H54 (cell line): ENCODE results near the gene PSMD12.
"Not testable (repeated sequence)": the region's sequence is repeated elsewhere in the genome, so short reads cannot be mapped to it uniquely, and the experiment has no call there.

Source experiments
- DNase-seq: peaks from one replicate; pipeline ENCODE4 v3.0.0; 2011; ENCODE audit warnings: low spot score, mixed read lengths; ENCODE audit not compliant: insufficient read length
- FAIRE-seq: peaks from 3 replicates; lab custom pipeline; 2011; peaks lifted over from hg19 to GRCh38; lab: Jason Lieb, UNC
- POLR2A ChIP-seq: IDR thresholded peaks from 2 replicates; pipeline ENCODE4 v1.6.1; 2011; ENCODE audit warnings: low read depth, mild to moderate bottlenecking, low read length

The PSMD12 gene

GRCh38 chr17:67399676-67400075 is 33.3 kb upstream of the PSMD12 start:
- FAIRE-seq (no peak), DNase-seq (no peak)
- TF ChIP-seq POLR2A: no peak

- DNase-seq (no peak), FAIRE-seq (no peak)
- no peak for TF ChIP-seq POLR2A
Measured at GRCh38 chr17:67393809-67394397, 27.5 kb upstream of the PSMD12 start.

- DNase-seq (no peak), FAIRE-seq (no peak)
- no peak for TF ChIP-seq POLR2A
Measured at GRCh38 chr17:67392111-67392510, 25.7 kb upstream of the PSMD12 start.

- DNase-seq (peak; percentile 70), FAIRE-seq (peak; percentile 95)
- no peak for TF ChIP-seq POLR2A
Measured at GRCh38 chr17:67390646-67391361, 24.4 kb upstream of the PSMD12 start.

- DNase-seq: no peak
- FAIRE-seq: no peak
- no peak for TF ChIP-seq POLR2A
Measured at GRCh38 chr17:67390006-67390645, 23.7 kb upstream of the PSMD12 start.

GRCh38 chr17:67388986-67389385 is 22.6 kb upstream of the PSMD12 start:
- FAIRE-seq (no peak), DNase-seq (no peak)
- TF ChIP-seq POLR2A: no peak

- FAIRE-seq, DNase-seq: not testable (repeated sequence)
Measured at GRCh38 chr17:67388536-67388935, 22.2 kb upstream of the PSMD12 start.

GRCh38 chr17:67386965-67387551 is 20.7 kb upstream of the PSMD12 start:
- no peak for TF ChIP-seq POLR2A
- FAIRE-seq (peak; percentile 23), DNase-seq (peak; percentile 77)

GRCh38 chr17:67385122-67385988 is 19.0 kb upstream of the PSMD12 start:
- TF ChIP-seq POLR2A: no peak
- DNase-seq (no peak), FAIRE-seq (no peak)

GRCh38 chr17:67381929-67382257 is 15.5 kb upstream of the PSMD12 start:
- DNase-seq (no peak), FAIRE-seq (no peak)
- no peak for TF ChIP-seq POLR2A

GRCh38 chr17:67379251-67379630 is 12.9 kb upstream of the PSMD12 start:
- FAIRE-seq (no peak), DNase-seq (no peak)
- no peak for TF ChIP-seq POLR2A

GRCh38 chr17:67378454-67379250 is 12.3 kb upstream of the PSMD12 start:
- FAIRE-seq (no peak), DNase-seq (peak; percentile 84)
- TF ChIP-seq POLR2A: no peak

GRCh38 chr17:67377488-67378453 is 11.4 kb upstream of the PSMD12 start:
- no peak for TF ChIP-seq POLR2A
- DNase-seq (peak; percentile 46), FAIRE-seq (no peak)
